Measurements from ENCODE around the gene ST3GAL2.

ST3GAL2 gene

DNA sequence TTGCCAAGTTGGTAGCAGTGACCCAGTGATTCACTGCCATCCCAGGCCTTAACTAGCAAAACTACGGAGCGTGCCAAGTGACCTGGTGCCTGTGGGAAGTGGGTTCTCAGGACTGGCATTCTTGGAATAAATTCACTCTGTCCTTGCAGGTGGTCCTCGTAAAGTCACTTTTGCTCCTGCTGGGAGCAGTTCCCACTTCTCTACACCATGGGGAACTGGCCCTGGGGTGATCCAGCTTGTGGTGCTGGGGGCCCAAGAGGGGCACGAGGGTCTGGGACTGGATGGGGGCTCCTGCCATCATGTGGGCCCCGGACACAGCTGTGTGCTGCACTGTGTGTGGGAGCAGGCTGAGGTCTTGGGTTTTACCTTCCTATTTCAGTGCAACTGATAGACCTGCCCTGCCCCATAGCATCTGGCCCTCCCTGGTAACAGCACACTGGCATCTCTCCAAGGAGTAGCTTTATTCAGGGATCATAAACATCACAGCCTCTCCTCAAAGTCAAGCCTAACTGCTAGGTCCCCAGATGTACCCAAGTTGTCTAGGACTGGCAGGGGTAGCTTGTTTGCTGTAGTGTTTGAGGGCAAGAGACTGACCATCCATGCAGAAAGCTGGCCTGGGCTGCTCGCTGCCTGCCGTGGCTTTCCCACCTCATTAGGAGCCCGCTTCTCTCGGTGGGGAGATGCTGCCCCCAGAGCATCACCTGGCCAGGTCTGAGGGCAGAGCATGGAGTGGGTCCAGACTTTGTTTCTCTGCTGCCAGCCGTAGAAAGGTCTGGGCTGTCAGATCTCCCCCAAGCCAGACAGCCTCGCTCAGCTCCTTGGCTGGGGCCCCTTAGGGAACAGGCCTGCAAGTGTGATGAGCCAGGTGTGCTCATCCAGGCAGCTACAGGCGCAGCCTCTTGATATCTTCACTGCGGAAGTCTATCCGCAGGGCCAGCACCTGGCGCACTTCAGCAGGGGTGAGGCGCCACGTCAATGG, 41.5 kb upstream of the ST3GAL2 start:
- POLR2A ChIA-PET (ENCODE audit: low non-redundant PET), result no interaction called here
- CTCF ChIA-PET, result interaction anchor here (0.5 to 0.6 kb wide), 3 partner anchors 73 to 104 kb away, joined by 3 to 7 read pairs (median 3); no protein-coding TSS in a partner anchor
- peak overlapping the region; percentile 91 for H3K27ac ChIP-seq
- DNase-seq (ENCODE audit: low spot score), result no peak
- TF ChIP-seq, protein P1, sequence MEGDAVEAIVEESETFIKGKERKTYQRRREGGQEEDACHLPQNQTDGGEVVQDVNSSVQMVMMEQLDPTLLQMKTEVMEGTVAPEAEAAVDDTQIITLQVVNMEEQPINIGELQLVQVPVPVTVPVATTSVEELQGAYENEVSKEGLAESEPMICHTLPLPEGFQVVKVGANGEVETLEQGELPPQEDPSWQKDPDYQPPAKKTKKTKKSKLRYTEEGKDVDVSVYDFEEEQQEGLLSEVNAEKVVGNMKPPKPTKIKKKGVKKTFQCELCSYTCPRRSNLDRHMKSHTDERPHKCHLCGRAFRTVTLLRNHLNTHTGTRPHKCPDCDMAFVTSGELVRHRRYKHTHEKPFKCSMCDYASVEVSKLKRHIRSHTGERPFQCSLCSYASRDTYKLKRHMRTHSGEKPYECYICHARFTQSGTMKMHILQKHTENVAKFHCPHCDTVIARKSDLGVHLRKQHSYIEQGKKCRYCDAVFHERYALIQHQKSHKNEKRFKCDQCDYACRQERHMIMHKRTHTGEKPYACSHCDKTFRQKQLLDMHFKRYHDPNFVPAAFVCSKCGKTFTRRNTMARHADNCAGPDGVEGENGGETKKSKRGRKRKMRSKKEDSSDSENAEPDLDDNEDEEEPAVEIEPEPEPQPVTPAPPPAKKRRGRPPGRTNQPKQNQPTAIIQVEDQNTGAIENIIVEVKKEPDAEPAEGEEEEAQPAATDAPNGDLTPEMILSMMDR (conservative IDR thresholded peaks at IDR 0.05; ENCODE audit: low read depth), result no peak

DNA sequence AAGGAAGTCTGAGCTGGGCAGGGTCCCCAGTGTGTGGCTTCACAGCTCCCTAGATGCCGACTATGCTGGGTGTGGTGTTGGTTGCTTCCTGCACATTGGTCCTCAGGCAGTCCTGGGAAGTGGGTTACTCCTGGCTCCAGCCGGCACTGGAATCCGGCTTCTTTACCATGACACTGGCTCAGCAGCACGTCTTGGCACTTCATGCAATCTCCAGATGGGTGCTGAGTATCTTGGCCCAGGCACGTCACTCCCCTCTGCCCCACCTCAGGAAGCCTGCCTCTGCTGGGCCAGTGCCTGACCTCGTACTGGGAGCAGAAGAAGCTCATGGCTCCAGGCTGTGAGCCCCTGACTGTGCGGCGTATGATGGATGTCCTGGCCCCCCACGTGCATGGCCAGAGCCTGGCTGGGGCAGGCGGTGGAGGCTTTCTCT, 40.0 kb upstream of the ST3GAL2 start:
- H3K27ac ChIP-seq, result peak overlapping the region; percentile 91
- ChIA-PET CTCF (interaction anchor here (0.5 to 1.4 kb wide), 3 partner anchors 10 to 87 kb away, joined by 3 to 8 read pairs (median 4); no protein-coding TSS in a partner anchor), POLR2A (ENCODE audit: low non-redundant PET) (no interaction called here)
- TF ChIP-seq, protein P1 (conservative IDR thresholded peaks at IDR 0.05; ENCODE audit: low read depth), result no peak
- no peak for DNase-seq (ENCODE audit: low spot score)

DNA sequence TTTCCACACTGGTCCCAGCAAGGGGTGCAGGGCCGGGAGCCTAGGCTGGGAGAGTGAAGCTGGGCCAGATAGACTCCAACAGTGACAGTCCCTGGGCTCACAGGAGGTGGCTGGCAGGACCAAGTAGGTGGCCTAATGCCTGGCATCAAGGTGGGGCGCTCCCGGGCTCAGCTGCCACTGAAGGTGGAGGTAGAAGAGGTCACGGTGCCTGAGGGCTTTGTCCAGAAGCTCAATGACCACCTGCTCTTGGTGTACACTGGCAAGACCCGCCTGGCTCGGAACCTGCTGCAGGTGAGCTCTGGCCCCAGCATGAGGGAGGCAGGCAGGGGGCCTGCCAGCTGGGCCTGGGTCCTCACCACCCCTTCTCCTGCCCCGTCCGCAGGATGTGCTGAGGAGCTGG, 39.3 kb upstream of the ST3GAL2 start:
- no peak for DNase-seq (ENCODE audit: low spot score)
- TF ChIP-seq, protein P1 (conservative IDR thresholded peaks at IDR 0.05; ENCODE audit: low read depth), result no peak
- ChIA-PET POLR2A (ENCODE audit: low non-redundant PET) (no interaction called here), CTCF (interaction anchor here (0.5 to 1.4 kb wide), 4 partner anchors 9 to 86 kb away, joined by 3 to 8 read pairs (median 4); no protein-coding TSS in a partner anchor)
- H3K27ac ChIP-seq, result peak overlapping the region; percentile 91

DNA sequence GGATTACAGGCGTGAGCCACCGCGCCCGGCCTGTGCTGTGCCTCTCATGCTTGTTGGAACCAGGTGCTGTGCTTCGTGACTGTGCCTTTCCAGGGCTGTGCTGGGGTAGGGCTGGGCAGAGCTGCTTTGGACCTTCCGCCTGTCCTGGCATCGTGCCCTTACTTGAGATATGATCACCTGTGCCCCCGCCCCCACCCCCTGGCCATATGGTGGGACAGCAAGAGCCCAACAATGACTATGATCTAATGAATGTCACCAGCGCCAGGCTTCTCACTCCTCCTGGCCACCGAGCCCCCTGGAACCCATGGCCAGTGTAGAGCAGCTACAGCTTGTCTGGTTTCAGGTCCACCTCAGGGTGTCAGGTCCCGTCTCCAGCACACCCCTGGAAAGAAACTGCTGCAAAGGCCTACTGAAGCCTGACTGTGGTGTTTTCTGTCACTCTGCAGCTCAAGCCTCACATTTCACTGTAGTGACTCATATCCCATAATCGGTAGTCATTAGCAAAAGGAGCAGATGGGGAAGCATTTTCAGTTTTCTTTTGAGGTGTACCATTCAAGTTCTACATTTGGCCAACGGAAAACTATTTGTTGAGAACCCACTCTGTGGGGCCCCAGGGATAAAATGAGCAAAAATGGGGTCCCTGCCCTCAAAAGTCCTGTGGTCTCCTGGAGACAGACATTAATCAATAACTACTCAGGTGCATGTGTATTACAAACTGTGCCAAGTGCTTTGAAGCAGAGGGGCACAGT, 37.5 kb upstream of the ST3GAL2 start:
- peak; percentile 92 for DNase-seq (ENCODE audit: low spot score)
- TF ChIP-seq, protein P1 (conservative IDR thresholded peaks at IDR 0.05; ENCODE audit: low read depth), result no peak
- ChIA-PET POLR2A (ENCODE audit: low non-redundant PET) (interaction anchor here (0.6 kb wide), 1 partner anchor 12 kb away, joined by 5 read pairs; no protein-coding TSS in a partner anchor), CTCF (interaction anchor here (0.5 to 0.6 kb wide), 2 partner anchors 50 to 92 kb away, joined by 4 to 5 read pairs; no protein-coding TSS in a partner anchor)
- H3K27ac ChIP-seq, result peak overlapping the region; percentile 91

DNA sequence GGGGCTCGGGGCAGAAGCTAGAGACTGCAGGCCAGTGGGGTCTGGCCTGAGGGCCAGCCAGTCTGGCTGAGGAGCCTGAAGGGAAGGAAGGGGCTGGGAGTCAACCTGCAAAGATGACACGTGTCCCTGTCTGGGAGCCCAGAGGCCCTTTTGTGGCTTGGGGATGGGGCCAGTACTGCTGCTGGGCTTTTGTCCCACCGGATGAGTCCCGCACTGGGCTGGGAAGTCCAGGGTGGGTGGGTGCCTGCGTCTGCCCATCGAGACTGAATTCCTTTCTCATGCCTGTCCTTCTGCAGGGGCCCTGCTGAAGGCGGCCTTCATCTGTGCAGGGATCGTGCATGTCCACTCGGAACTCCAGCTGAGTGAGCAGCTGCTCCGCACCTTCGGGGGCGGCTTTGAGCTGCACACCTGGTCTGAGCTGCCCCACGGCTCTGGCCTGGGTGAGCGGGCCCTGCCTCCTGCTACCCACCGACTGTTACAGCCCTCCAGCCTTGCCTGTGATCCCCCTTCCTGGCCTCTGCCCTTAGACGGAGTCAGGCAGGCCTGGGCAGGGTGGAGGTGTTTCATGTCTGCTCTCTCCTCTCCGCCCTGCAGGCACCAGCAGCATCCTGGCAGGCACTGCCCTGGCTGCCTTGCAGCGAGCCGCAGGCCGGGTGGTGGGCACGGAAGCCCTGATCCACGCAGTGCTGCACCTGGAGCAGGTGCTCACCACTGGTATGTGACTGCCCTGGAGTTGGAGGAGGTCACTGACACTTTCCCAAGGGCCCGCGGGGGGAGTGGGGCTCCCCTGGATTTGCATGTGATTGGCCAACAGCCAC, 36.4 kb upstream of the ST3GAL2 start:
- POLR2A ChIA-PET (ENCODE audit: low non-redundant PET), result no interaction called here
- peak overlapping the region; percentile 91 for H3K27ac ChIP-seq
- CTCF ChIA-PET, result no interaction called here
- TF ChIP-seq, protein P1 (conservative IDR thresholded peaks at IDR 0.05; ENCODE audit: low read depth), result no peak
- no peak for DNase-seq (ENCODE audit: low spot score)

All from RWPE1 (cell line).